Measurements from ENCODE around the gene ATR. TPM values are rescaled to one million over a fixed set of nuclear protein-coding genes. Genes with fewer than 3 reads are reported as not detected.

Gene ATR
- total and polyA plus RNA-seq, 9 of the 15 experiments (the other 6 are each of a cell fraction or from before 2014, with no cell fraction given) = 18.0 to 37.8 (median 23.2) TPM

DNA sequence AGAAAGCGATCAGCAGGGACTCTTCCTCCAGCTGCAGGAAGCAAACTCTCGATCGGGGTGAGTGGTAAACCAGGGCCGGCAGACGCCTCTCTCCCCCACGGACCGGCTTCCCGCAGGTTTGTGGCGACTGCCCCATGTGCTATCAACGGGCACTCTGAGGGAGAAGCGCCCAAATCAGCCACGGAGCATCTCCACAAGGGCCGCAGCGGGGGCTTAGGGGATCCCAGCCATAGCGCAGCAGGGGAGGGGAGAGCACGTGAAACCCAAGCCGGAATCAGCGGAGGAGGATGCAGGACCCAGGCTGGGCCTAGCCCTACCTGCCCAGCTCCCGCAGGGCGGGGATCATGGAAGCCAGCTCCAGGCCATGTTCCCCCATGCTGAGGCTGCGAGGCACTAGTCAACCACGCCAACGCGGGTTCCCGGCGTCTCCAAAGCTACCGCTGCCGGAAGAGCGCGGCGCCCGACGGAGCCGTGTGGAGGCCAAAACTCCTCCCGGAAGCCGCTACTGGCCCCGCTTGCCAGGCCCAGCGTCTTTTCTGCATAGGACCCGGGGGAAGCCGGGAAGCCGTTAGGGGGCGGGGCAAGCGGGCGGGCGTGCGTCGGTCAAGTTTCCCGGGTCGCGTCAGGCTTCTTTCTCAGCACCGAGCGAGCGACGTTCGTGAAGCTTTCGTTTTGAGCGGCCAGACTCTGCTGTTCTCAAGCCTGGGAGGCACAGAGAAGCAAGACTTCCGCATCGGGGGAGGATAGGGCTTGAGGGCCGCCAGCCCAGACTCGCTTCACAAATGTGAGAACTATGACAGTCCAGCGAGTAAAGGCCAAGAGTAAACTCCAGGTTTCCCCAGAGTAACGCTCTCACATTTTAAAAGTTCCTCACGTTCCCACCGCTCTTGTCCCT lies at the start of gene ATR (continued):
- TF ChIP-seq TAF7 (tag; IDR thresholded peaks at IDR 0.05) (peak; percentile 44), HOXB6 (CRISPR knock-in tag; IDR thresholded peaks at IDR 0.05; ENCODE audit: borderline replicate concordance) (no peak), CREM (IDR thresholded peaks at IDR 0.05; ENCODE audit: low read depth) (peak; percentile 86), FOXA1 (IDR thresholded peaks at IDR 0.05; ENCODE audit: borderline replicate concordance) (no peak), NFIC (IDR thresholded peaks at IDR 0.05) (peak; percentile 51; the same call in 1 of the 2 replicates), ZFP1 (CRISPR knock-in tag; IDR thresholded peaks at IDR 0.05) (no peak), TCF3 (CRISPR knock-in tag; IDR thresholded peaks at IDR 0.05) (no peak), CXXC5 (CRISPR knock-in tag; IDR thresholded peaks at IDR 0.05) (peak; percentile 100), TCF7L2 (IDR thresholded peaks at IDR 0.05; ENCODE audit: low read depth, low read length) (0 out of 2 replicates have a peak, but pooled peaks have one; percentile 31)
- TF ChIP-seq, protein P1, sequence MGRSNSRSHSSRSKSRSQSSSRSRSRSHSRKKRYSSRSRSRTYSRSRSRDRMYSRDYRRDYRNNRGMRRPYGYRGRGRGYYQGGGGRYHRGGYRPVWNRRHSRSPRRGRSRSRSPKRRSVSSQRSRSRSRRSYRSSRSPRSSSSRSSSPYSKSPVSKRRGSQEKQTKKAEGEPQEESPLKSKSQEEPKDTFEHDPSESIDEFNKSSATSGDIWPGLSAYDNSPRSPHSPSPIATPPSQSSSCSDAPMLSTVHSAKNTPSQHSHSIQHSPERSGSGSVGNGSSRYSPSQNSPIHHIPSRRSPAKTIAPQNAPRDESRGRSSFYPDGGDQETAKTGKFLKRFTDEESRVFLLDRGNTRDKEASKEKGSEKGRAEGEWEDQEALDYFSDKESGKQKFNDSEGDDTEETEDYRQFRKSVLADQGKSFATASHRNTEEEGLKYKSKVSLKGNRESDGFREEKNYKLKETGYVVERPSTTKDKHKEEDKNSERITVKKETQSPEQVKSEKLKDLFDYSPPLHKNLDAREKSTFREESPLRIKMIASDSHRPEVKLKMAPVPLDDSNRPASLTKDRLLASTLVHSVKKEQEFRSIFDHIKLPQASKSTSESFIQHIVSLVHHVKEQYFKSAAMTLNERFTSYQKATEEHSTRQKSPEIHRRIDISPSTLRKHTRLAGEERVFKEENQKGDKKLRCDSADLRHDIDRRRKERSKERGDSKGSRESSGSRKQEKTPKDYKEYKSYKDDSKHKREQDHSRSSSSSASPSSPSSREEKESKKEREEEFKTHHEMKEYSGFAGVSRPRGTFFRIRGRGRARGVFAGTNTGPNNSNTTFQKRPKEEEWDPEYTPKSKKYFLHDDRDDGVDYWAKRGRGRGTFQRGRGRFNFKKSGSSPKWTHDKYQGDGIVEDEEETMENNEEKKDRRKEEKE (IDR thresholded peaks at IDR 0.05; ENCODE audit: borderline replicate concordance in 1 of 2, control insufficient read depth in 1 of 2, low read depth in 2 of 2, low read length in 1 of 2) = peak in 1 of 2 experiments; percentile 94; a peak in 2 of 4 replicates
- TF ChIP-seq, protein P2, sequence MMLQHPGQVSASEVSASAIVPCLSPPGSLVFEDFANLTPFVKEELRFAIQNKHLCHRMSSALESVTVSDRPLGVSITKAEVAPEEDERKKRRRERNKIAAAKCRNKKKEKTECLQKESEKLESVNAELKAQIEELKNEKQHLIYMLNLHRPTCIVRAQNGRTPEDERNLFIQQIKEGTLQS (IDR thresholded peaks at IDR 0.05) = no peak; the same call in 1 of the 2 replicates
- TF ChIP-seq, protein P2 (CRISPR knock-in tag; conservative IDR thresholded peaks at IDR 0.05) = no peak; the same call in 1 of the 2 replicates
- TF ChIP-seq, protein P3, sequence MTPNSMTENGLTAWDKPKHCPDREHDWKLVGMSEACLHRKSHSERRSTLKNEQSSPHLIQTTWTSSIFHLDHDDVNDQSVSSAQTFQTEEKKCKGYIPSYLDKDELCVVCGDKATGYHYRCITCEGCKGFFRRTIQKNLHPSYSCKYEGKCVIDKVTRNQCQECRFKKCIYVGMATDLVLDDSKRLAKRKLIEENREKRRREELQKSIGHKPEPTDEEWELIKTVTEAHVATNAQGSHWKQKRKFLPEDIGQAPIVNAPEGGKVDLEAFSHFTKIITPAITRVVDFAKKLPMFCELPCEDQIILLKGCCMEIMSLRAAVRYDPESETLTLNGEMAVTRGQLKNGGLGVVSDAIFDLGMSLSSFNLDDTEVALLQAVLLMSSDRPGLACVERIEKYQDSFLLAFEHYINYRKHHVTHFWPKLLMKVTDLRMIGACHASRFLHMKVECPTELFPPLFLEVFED (CRISPR knock-in tag; conservative IDR thresholded peaks at IDR 0.05) = no peak
- TF ChIP-seq, protein P4, sequence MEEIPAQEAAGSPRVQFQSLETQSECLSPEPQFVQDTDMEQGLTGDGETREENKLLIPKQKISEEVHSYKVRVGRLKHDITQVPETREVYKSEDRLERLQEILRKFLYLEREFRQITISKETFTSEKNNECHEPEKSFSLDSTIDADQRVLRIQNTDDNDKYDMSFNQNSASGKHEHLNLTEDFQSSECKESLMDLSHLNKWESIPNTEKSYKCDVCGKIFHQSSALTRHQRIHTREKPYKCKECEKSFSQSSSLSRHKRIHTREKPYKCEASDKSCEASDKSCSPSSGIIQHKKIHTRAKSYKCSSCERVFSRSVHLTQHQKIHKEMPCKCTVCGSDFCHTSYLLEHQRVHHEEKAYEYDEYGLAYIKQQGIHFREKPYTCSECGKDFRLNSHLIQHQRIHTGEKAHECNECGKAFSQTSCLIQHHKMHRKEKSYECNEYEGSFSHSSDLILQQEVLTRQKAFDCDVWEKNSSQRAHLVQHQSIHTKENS (CRISPR knock-in tag; IDR thresholded peaks at IDR 0.05) = no peak
- TF ChIP-seq, protein P5, sequence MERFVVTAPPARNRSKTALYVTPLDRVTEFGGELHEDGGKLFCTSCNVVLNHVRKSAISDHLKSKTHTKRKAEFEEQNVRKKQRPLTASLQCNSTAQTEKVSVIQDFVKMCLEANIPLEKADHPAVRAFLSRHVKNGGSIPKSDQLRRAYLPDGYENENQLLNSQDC (CRISPR knock-in tag; IDR thresholded peaks at IDR 0.05) = 0 out of 2 replicates have a peak, but pooled peaks have one; percentile 11
- TF ChIP-seq, protein P6, sequence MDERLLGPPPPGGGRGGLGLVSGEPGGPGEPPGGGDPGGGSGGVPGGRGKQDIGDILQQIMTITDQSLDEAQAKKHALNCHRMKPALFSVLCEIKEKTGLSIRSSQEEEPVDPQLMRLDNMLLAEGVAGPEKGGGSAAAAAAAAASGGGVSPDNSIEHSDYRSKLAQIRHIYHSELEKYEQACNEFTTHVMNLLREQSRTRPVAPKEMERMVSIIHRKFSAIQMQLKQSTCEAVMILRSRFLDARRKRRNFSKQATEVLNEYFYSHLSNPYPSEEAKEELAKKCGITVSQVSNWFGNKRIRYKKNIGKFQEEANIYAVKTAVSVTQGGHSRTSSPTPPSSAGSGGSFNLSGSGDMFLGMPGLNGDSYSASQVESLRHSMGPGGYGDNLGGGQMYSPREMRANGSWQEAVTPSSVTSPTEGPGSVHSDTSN (CRISPR knock-in tag; IDR thresholded peaks at IDR 0.05; ENCODE audit: low read depth) = no peak
- TF ChIP-seq, protein P6 (tag; conservative IDR thresholded peaks at IDR 0.05; ENCODE audit: low read depth) = peak; percentile 64
